T47D (cell line): ENCODE measurements around the gene ILF2.
A peak's percentile ranks its signal among the peaks of the same experiment; 100 is the strongest.

Source experiments
- DNase-seq, 2 experiments: peaks; one replicate each; pipeline versions ENCODE4 v3.0.0 to v3.0.0-alpha.2; 2011 to 2012; ENCODE audit warnings: low read depth in 1 of 2, low spot score in 1 of 2
- JUND ChIP-seq: IDR thresholded peaks from 2 replicates; pipeline ENCODE4 v1.6.1; 2012; ENCODE audit warnings: low read depth
- in situ Hi-C: cut with HindIII; loops from 2 replicates; pipeline ENCODE4 v1.10.0; 2016; ENCODE audit warnings: low sequenced_read_pairs, low pct_unique_long_range_greater_than_20kb

ILF2 gene

DNA sequence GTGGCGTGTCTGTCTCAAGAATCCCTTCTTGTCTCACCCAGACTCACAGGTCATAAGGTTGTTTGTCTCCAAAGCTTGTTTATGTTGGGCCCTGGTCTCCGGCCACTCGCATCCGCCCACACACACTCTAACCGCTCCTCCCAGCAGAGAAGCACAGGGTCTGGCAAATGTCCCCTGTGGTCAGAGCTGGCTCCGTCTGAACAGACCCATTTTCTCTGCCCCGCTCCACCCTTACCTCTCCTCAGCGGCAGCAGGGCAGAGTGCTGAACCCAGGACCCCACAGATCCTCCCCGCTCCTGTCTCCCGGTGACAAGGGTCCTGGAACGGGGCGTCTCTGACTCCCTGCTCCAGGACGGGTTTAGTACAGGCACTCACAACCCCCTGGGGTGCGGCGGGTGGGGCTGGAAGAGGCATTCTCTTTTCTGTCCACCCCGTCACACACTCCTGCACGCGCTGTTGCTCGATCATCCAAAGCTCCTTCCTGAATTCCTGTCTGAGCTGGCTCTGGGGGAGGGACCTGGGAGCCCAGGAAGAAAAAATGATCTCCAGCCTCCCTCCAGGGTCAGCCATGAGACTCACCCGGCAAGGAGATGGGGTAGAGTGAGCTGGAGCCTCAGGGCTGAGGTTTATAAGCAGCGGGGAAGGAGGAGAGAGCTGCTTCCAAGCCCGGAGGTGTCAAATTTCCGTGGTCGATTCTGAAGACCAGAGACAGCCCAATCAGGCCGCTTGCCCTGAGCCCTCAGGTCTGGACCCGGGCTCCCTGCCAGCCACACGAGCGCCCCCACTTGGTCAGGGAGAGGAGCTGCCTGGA lies 43.7 kb downstream of the ILF2 start, which contains the start of gene S100A13:
Gene S100A13 (minus strand): TSS at position 602 of the 811 bp plus-strand sequence. CDS start 1,033 bp downstream, outside the sequence.
- no peak for TF ChIP-seq JUND
- in situ Hi-C loops, result no loop called here
- DNase-seq, result peak; percentile 70 to 96

DNA sequence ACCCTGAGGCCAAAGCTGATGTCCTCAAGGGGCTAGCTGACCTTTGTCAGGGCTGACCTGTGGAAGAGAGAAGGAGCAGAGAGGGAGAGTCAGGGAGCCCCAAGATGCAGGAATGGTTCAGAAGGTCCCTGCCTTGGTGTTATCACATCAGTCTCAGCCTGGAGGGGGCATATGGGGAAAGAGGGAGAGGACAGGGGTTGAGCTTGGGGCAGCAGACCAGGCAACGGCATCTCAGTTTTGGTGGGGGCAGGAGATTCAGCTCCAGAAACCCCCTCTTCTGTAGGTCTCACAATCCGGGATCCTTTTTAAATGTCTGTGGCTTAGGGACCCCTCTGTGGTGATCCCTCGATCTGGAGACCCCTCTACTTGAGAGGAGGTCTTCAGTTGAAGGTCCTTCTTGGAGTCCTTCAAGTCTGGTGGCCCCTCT lies 44.3 kb downstream of the ILF2 start:
- in situ Hi-C loops, result no loop called here
- no peak for TF ChIP-seq JUND
- no peak for DNase-seq

DNA sequence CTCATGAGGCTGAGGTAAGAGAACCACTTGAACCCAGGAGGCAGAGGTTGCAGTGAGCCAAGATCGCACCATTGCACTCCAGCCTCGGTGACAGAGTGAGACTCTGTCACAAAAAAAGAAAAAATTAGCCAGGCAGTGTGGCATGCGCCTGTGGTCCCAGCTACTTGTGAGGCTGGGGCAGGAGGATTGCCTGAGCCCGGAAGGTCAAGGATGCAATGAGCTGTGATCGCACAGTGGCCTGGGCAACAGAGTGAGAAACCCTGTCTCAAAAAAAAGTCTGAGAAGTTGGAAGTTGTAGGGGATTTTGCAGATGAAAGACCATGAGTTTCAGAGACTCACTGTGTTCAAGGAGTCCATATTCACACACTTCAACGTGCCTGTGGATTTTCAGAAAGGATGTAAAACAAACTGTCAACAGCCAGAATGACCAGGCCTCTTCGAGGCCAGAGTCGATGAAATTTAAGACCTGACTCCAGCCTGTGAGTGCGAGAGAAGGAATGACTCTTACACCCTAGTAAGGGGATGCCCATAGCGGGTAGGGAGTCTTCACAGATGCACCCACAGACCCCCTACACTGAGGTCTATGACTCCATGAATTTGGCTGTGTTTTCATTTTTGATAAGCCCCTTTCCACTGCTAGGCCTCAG lies 45.7 kb downstream of the ILF2 start:
- DNase-seq, result no peak

DNA sequence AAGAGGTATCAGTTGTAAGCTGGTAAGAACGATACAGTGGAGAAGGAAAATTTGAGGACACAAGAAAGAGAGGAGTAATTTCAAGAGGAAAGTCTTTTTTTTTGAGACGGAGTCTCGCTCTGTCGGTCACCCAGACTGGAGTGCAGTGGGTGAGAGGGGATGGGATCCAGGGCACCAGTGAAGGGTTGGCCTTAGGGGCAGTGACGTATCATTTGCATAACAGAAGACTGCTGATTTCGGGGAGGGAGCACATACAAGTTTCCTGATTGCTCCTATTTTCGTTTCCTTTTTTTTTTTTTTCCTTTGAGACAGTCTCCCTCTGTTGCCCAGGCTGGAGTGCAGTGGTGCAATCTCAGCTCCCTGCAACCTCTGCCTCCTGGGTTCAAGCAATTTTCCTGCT lies 47.7 kb downstream of the ILF2 start:
- no peak for TF ChIP-seq JUND
- in situ Hi-C loops, result no loop called here
- no peak for DNase-seq

More for the DNA sequence above, 45.7 kb downstream of the ILF2 start:
- in situ Hi-C loops, result no loop called here
- TF ChIP-seq JUND, result no peak

DNA sequence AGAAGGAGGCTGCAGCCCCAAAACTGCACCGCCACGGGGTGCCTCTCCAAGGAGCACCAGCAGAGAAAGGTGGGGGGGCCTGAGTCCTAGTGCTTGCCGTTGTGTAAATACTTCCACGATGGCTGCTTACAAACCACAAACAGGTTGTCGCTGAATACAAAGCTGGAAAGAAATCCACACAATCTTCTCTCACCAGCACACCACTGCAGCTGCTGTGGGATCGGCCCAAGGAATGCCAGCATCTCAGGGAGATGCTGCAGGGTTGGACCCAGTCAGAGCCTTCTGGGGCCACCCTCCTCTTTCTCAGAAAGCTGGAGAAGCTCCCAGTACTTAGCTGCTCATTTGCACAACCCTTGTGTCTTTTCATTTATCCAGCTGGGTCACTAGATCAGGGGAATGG lies 51.6 kb downstream of the ILF2 start:
- in situ Hi-C loops, result no loop called here
- DNase-seq, result no peak
- TF ChIP-seq JUND, result no peak

DNA sequence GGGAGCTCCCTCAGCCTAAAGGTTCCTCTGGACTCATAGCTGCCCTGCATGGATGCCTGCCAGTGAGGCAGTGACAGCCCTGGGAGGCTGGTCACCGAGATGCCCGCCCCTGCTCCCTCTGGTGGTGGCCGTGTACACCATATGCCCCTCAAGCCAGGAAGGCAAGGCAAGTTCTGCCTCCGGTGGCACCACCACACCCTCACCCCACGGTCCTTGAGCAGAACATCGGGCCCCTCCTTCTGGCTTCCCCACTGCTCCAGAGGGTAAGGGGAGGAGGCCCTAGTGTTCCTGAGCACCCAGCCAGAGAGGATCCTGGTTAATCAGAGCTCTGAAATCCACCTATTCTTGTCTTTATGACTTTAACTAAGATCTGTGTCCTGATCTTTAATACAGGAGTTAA lies 53.1 kb downstream of the ILF2 start:
- in situ Hi-C loops, result no loop called here
- no peak for DNase-seq
- no peak for TF ChIP-seq JUND

DNA sequence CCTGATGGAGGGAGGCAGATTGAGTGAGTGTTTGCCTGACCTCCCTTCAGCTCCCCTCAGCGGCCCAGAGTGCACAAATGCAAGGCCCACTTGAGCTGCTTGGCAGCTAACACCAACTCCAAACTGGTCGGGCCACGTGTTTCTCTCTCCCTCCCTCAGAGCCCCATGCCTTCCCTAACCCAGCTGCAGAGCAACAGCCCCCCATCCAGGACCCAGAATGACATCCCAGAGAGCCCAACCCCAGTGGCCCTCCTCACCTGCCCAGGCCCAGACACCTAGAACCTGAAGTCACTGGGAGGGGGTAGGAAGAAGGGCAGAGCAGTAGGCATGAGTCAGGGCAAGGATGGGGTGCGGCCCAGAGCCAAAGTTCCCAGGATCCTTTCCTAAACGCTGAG lies 53.9 kb downstream of the ILF2 start:
- no peak for TF ChIP-seq JUND
- in situ Hi-C loops, result no loop called here
- no peak for DNase-seq

DNA sequence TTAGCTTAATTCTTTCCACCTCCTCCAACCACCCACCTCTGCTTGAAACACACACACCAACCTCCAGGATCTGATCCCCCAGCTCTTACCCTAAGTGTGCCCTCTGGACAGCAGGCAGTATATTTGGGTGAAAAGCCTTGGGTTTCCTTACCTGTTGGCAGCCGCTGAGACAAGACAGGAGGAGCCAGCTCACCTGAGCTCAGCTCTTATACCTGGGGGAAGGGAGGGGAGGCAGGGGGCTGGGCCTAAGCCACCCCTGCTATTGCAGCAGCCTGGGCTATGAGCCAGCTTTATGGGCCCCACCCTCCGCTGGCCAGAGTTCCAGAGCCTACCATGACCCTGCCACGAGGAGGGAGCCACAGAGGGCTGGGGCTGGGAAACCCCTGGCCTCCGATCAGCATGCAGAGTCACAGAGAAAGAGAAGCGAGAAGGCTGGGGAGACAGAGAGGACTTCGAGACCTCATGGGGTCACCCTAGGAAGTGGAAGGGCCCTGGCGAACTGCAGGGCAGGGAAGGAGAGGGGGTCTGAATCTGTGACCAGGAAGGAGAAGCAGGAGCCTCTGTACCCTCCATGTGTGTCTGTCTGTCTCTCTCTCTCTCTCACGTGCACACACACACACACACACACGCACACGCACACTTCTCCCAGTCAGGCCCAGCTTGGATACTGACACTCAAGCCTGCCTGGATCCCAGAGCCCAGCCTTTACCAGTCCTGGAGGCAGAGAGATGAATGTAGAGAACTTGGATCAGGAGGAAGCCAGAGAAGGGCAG lies 54.5 kb downstream of the ILF2 start, which contains the start of gene S100A14:
Gene S100A14 (minus strand): TSS at position 182 of the 773 bp plus-strand sequence. CDS start 467 bp downstream, outside the sequence.
- in situ Hi-C loops, result no loop called here
- no peak for DNase-seq
- no peak for TF ChIP-seq JUND

DNA sequence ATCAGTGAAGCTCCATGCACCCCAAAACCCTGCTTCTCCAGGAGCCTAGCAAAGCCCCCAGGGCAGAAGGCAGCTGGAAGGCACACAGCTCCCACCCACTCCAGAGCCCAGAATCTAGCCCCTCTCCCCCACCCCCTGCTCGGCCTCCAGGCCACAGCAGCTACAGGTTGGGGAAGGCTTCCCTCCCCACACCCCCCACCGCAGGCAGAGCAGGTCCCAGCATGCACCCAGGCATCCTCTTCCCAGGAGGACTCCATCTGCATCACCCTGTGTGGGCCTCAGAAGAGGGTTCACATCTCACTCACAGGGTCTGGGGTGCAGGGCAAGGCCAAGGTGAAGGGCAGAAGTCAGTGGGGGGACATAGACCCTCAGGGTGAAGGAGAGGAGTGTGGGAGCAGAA lies 55.4 kb downstream of the ILF2 start:
- in situ Hi-C loops, result no loop called here
- no peak for DNase-seq
- TF ChIP-seq JUND, result no peak

DNA sequence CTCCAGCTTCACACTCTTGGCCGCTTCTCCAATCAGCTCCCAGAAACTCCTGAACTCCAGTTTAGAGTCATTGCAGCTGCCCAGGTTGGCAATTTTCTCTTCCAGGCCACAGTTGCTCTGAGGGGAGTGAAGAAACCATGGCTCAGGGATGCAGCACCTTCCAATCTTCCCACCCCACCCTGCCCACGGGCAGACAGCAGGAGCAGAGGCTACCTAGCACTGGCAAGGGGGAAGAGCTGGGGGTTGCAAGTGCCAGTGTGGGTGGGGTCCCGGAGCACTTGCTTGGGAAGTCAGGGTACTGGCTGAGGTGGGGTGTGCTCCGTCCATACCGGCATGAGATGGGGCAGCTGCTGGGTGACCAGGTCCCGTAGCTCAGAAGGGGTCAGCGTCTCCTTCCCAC lies 55.9 kb downstream of the ILF2 start:
- in situ Hi-C loops, result no loop called here
- DNase-seq, result no peak
- TF ChIP-seq JUND, result no peak

DNA sequence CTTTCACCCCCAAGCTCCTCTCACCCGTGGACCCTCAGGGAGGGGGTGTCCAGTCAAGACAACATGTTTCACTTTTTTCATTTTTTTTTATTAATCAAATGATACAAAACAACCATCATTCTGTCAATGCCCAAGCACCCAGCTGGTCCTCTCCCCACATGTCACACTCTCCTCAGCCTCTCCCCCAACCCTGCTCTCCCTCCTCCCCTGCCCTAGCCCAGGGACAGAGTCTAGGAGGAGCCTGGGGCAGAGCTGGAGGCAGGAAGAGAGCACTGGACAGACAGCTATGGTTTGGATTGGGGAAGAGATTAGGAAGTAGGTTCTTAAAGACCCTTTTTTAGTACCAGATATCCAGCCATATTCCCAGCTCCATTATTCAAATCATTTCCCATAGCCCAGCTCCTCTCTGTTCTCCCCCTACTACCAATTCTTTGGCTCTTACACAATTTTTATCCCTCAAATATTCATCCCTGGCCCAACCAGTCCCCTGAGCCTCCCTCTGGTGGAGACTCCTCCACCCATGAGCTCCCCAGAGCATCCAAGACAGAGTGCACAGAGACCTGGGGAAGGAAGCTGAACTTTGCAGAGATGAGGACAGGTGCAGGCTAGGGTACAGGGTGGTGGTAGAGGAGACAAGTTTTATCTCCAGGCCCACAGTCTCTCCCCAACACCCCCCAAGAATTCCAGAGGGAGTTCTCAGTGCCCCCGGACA lies 56.4 kb downstream of the ILF2 start:
- DNase-seq, result no peak
- in situ Hi-C loops, result no loop called here
- TF ChIP-seq JUND, result no peak

DNA sequence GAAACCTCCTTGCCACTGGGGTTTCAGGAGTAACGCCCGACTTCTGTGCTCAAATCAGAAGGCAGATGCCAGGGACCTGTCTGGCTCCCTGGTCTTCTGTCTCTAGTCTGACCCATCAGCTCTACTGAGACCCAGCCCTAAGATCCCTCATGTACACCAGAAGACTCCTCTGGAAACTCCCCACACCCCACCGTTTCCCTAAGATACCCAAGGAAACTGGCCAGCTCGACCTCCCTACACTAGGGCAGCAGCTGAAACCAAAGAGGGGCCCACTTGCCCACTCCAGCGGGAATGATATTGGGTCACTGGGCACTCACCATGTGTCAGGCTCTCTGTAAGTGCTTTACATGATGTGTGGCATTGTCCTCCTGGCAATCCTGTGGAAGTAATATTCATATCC lies 57.4 kb downstream of the ILF2 start:
- no peak for TF ChIP-seq JUND
- in situ Hi-C loops, result no loop called here
- DNase-seq, result no peak
